ENCODE results near the gene EPB41L4B. TPM values are rescaled to one million over a fixed set of nuclear protein-coding genes. Genes with fewer than 3 reads are reported as not detected.

Gene EPB41L4B
- total and polyA plus RNA-seq, 2 donors (not counting 1 experiment from before 2014, with no cell fraction given), result 0.56 to 2.8 TPM

DNA sequence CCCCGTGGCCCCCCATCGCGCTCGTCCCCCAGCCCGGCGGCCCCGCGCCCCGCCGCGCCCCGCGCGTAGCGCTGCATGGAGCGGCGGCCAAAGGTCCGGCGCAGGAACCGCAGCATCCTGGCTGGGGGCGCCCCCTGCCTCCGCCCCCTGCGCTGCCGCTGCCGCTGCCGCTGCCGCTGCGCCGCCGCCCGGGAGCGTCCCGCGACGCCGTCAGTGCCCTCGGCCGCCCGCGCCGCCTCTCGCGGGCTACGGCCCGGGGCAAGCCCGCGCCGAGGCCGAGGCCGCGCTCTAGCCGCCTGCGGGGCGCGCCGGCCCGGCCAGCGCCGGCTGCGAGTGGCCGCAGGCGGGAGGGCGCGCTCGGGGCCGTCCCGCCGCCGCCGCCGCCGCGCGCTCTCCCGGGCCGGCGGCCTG, 523 bp downstream of the EPB41L4B start:
- H3K9ac ChIP-seq (ENCODE audit: insufficient read depth, low read length), result no peak overlapping the region
- peaks cover 24% of the 10 kb centered on the region for H3K27me3 ChIP-seq (ENCODE audit: control insufficient read depth, insufficient read depth, low read length)
- no peaks in the 10 kb centered on the region for H3K9me3 ChIP-seq (ENCODE audit: control insufficient read depth, insufficient read depth, low read depth, low read length)
- H3K27ac ChIP-seq (ENCODE audit: insufficient read depth, low read length), result no peak overlapping the region
- no peaks in the 10 kb centered on the region for H3K79me2 ChIP-seq (ENCODE audit: control insufficient read depth, insufficient read depth, low read length)
- TF ChIP-seq, protein P1, sequence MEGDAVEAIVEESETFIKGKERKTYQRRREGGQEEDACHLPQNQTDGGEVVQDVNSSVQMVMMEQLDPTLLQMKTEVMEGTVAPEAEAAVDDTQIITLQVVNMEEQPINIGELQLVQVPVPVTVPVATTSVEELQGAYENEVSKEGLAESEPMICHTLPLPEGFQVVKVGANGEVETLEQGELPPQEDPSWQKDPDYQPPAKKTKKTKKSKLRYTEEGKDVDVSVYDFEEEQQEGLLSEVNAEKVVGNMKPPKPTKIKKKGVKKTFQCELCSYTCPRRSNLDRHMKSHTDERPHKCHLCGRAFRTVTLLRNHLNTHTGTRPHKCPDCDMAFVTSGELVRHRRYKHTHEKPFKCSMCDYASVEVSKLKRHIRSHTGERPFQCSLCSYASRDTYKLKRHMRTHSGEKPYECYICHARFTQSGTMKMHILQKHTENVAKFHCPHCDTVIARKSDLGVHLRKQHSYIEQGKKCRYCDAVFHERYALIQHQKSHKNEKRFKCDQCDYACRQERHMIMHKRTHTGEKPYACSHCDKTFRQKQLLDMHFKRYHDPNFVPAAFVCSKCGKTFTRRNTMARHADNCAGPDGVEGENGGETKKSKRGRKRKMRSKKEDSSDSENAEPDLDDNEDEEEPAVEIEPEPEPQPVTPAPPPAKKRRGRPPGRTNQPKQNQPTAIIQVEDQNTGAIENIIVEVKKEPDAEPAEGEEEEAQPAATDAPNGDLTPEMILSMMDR (conservative IDR thresholded peaks at IDR 0.05 in 1 of 2, IDR thresholded peaks at IDR 0.05 in 1 of 2; ENCODE audit: low read depth in 1 of 2, low read length in 2 of 2), result no peak
- TF ChIP-seq EZH2 (IDR thresholded peaks at IDR 0.05; ENCODE audit: low read length, missing control alignments), result no peak
- no peak overlapping the region for H2AFZ ChIP-seq (ENCODE audit: low read length)
- H3K36me3 ChIP-seq (ENCODE audit: control insufficient read depth, insufficient read depth, low read length), result no peaks in the 10 kb centered on the region
- no peak for DNase-seq (ENCODE audit: low read depth in 2 of 2)
- no peak overlapping the region for H3K4me2 ChIP-seq (ENCODE audit: extremely low read depth, insufficient read depth, low read length)
- no peaks in the 10 kb centered on the region for H3K4me1 ChIP-seq (ENCODE audit: control insufficient read depth, extremely low read depth, insufficient read depth, low read length)
- no peaks in the 10 kb centered on the region for H4K20me1 ChIP-seq (ENCODE audit: control insufficient read depth, extremely low read depth, insufficient read depth, low read length)
- H3K4me3 ChIP-seq (replicated peaks in 1 of 4; ENCODE audit: control extremely low read depth in 1 of 4, insufficient read depth in 1 of 4, low read depth in 3 of 4, low read length in 4 of 4), result no peak overlapping the region

DNA sequence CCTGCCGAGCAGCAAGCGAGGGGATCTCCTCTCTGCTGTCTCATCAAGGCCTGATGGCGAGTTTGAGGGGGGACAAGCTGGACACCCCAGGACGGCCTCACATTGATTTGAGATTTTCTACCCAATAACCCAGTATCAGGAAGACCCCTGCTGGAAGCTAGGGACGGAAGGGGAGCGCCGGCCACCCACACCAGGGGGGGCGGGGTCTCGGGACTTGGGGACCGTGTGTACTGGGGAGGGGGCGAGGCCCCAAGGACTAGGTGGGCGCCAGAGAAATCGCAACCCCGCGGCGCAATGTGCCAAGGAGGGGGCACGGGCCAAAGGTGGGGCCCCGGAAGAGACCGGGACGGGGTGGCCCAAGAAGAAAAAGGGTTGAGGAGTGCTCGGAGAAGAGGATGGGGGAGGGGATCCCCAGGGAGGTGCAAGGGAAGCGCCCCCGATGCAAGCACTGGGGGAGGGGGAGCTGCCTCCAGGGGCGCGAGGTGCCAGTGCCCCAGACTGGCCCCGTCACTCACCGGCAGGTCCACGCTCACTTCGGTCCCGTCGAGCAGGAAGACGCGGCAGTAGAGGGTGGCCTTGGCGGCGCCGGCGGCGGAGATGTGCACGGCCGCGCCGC, 1.1 kb downstream of the EPB41L4B start:
- peak overlapping the region in 3 of 4 experiments; percentile 9 to 35 (median 20) for H3K4me3 ChIP-seq (replicated peaks in 1 of 4; ENCODE audit: control extremely low read depth in 1 of 4, insufficient read depth in 1 of 4, low read depth in 3 of 4, low read length in 4 of 4)

DNA sequence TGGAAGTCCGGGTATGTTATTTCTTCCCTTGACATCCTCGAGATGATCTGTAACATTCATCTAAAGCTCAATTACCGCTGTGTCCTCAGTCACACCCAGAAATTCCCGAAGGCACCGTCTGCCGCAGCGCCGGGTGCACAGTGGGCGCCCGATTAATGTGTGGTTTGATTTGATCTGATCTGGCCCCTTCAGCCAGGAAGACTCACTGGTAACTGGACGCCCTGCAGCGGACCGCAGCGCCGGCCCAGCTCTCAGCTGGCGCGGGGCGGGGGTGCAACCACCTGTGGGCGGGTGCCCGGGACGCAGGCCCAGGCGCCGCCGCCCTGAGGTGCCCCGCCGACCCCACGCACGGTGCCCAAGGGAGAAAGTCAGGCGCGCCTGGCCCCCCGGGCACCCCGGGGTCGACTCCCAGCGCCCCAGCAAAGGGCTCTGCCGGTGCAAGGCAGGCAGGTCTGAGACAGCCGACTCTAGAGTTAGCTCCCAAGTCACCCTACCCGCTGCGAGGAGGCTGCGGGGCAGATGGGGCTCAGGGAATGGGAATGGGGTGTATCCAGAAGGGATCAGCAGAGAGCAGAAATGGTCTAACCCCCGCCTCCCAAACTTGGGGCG, 1.7 kb downstream of the EPB41L4B start:
- DNase-seq (ENCODE audit: low read depth in 2 of 2), result peak in 1 of 2 donors; percentile 32
- Histone ChIP-seq H2AFZ (ENCODE audit: low read length) (no peak overlapping the region), H3K4me1 (ENCODE audit: control insufficient read depth, extremely low read depth, insufficient read depth, low read length) (no peaks in the 10 kb centered on the region), H3K9me3 (ENCODE audit: control insufficient read depth, insufficient read depth, low read depth, low read length) (no peaks in the 10 kb centered on the region), H3K9ac (ENCODE audit: insufficient read depth, low read length) (no peak overlapping the region), H3K79me2 (ENCODE audit: control insufficient read depth, insufficient read depth, low read length) (no peaks in the 10 kb centered on the region), H3K4me3 (replicated peaks in 1 of 4; ENCODE audit: control extremely low read depth in 1 of 4, insufficient read depth in 1 of 4, low read depth in 3 of 4, low read length in 4 of 4) (no peak overlapping the region), H3K27me3 (ENCODE audit: control insufficient read depth, insufficient read depth, low read length) (peaks cover 24% of the 10 kb centered on the region), H3K27ac (ENCODE audit: insufficient read depth, low read length) (no peak overlapping the region), H3K36me3 (ENCODE audit: control insufficient read depth, insufficient read depth, low read length) (no peaks in the 10 kb centered on the region), H3K4me2 (ENCODE audit: extremely low read depth, insufficient read depth, low read length) (peak overlapping the region; percentile 15), H4K20me1 (ENCODE audit: control insufficient read depth, extremely low read depth, insufficient read depth, low read length) (no peaks in the 10 kb centered on the region)
- TF ChIP-seq, protein P1 (conservative IDR thresholded peaks at IDR 0.05 in 1 of 2, IDR thresholded peaks at IDR 0.05 in 1 of 2; ENCODE audit: low read depth in 1 of 2, low read length in 2 of 2), result no peak
- no peak for TF ChIP-seq EZH2 (IDR thresholded peaks at IDR 0.05; ENCODE audit: low read length, missing control alignments)

More for the DNA sequence above, 1.1 kb downstream of the EPB41L4B start:
- no peaks in the 10 kb centered on the region for H3K36me3 ChIP-seq (ENCODE audit: control insufficient read depth, insufficient read depth, low read length)
- no peaks in the 10 kb centered on the region for H3K9me3 ChIP-seq (ENCODE audit: control insufficient read depth, insufficient read depth, low read depth, low read length)
- no peak for DNase-seq (ENCODE audit: low read depth in 2 of 2)
- TF ChIP-seq EZH2 (IDR thresholded peaks at IDR 0.05; ENCODE audit: low read length, missing control alignments), result peak; percentile 54
- TF ChIP-seq, protein P1 (conservative IDR thresholded peaks at IDR 0.05 in 1 of 2, IDR thresholded peaks at IDR 0.05 in 1 of 2; ENCODE audit: low read depth in 1 of 2, low read length in 2 of 2), result no peak
- H3K4me2 ChIP-seq (ENCODE audit: extremely low read depth, insufficient read depth, low read length), result peak overlapping the region; percentile 15
- H3K4me1 ChIP-seq (ENCODE audit: control insufficient read depth, extremely low read depth, insufficient read depth, low read length), result no peaks in the 10 kb centered on the region
- no peaks in the 10 kb centered on the region for H3K79me2 ChIP-seq (ENCODE audit: control insufficient read depth, insufficient read depth, low read length)
- H3K9ac ChIP-seq (ENCODE audit: insufficient read depth, low read length), result no peak overlapping the region
- H4K20me1 ChIP-seq (ENCODE audit: control insufficient read depth, extremely low read depth, insufficient read depth, low read length), result no peaks in the 10 kb centered on the region
- H3K27ac ChIP-seq (ENCODE audit: insufficient read depth, low read length), result no peak overlapping the region
- H2AFZ ChIP-seq (ENCODE audit: low read length), result no peak overlapping the region
- H3K27me3 ChIP-seq (ENCODE audit: control insufficient read depth, insufficient read depth, low read length), result peaks cover 24% of the 10 kb centered on the region
